Dedifferentiated amniotic fluid mesenchymal stem cell (primary cell): ENCODE data around the gene PARP12.

Experiments used
- DNase-seq: peaks from one replicate; pipeline ENCODE4 v3.0.0-alpha.2; 2016; ENCODE audit errors: extremely low spot score

Gene PARP12

DNA sequence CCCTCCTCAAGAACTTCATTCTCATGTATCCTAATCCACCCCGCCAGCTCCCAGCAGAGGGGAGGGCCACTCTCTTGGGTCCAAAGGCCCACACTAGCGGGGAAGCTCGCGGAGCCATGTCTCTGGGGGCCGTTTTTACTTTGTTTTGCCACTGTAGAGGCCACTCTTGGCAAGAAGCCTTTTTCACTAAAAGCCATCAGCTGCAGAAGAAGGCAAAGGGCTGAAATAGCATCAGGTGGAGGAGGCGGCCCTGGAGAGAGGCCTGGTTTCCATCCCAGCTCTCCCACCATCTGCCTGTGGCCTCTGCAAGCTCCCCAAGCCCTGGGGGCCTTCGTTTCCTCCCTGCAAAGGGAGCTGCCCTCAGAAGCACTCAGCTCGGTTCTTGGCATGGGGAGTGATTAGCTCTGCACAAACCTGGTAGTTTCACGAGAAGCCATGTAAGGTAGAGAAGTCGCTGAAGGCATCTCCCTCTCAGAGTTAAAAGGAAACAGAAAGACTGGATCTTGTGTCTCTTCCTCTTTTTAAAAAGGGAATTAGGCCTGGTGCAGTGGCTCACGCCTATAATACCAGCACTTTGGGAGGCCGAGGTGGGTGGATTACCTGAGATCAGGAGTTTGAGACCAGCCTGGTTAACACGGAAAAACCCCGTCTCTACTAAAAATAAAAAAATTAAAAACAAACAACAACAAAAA, 70.3 kb downstream of the PARP12 start:
- DNase-seq, result no peak

GRCh38 chr7:139991911-139992310, 70.8 kb downstream of the PARP12 start:
- DNase-seq, result no peak

DNA sequence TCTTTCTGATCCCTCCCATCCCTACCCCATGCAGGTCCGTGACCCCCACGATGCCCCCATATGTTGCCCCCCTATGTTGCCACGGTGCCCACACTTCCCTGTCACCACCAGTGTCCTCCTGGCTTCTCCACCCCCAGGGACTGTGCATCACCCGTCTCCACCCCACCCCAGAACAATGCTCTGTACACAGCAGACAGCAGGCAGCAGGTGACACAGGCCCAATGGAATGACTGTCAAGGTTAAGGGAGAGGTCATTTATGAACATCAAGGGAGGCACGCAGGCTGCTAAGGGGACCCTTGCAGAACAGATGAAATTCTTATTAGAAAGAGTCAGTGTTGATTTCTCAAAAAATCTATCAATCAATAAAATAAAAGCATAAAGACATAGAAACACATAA, 71.5 kb downstream of the PARP12 start:
- no peak for DNase-seq

- no peak for DNase-seq
These were observed 72.0 kb downstream of the PARP12 start for GRCh38 chr7:139990571-139991268.

DNA sequence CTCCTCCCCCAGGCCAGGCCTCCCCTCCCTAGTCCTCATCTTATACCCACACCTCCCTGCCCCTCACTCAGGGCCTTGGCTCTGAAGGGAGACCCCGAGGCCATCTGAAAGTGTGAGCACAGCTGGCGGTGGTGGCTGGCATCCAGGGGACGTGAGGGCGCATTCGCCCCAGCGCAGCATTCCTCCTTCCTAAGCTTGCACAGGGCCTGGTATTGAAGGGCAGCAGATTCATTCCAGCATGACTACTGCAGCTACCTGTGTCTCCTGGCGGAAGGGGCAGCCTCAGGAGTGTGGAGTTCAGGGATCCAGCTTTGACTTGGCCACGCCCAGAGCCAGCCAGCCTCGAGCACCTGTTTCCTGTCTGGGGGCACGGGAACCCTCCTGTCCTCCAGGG, 72.6 kb downstream of the PARP12 start:
- no peak for DNase-seq

DNA sequence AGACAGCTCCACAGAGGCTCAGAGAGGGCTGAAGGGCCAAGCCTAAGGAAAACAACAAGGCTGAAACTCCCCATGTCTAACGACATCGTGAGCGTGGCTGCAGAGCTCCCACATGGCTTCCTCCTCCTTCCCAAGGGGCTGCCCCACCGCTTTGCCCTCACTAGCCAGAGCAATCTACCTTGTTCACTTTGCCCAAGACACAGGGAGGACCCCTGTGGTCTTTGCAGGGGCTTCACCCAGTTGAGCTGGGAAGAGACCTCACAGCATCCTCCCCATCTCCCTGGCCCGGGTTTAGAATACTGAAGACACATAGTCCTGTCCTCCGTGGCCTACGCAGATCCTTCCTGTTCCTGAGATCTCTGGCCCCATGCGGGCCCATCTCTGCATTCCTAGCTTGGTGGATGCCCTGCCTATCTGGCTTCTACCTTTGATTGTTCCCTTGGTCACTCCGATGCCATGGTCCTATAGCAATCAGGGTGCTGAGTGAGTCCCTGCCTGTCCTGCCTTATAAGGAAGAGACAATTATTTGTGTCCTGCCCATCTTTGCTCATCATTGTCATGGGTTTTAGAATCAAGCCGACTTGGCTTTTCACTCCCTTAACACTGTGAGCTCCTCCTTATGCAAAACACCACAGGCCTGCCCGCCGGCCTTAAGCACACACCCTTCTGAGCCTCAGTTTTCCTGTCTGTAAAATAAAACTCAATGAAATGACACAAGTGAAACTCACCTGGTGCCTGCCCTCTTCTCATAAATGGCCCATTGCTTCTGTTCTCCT, 73.2 kb downstream of the PARP12 start:
- DNase-seq, result no peak

- no peak for DNase-seq
These were observed 74.8 kb downstream of the PARP12 start for GRCh38 chr7:139987691-139988516.

DNA sequence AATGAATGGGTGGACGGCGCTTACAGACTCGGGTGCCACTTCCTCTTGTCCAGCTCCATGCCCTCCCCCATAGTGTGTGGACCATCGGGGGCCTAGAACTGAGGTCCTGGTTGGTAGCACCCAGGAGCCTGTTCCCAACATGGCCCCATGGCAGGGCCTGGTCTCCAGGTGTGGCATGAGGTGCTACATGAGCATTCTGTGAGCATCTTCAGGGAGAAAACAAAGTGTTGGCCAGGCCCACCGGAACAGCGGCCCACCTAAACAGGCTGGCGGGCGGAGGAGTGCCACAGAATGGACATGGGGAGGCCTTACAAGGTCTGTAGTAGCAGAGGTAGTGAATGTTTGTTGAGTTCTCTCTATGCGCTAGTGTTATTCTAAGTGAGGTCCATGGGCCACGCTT, 76.9 kb downstream of the PARP12 start:
- no peak for DNase-seq

GRCh38 chr7:139984642-139985539, 77.9 kb downstream of the PARP12 start:
- no peak for DNase-seq

GRCh38 chr7:139982927-139983920, 79.5 kb downstream of the PARP12 start:
- no peak for DNase-seq

DNA sequence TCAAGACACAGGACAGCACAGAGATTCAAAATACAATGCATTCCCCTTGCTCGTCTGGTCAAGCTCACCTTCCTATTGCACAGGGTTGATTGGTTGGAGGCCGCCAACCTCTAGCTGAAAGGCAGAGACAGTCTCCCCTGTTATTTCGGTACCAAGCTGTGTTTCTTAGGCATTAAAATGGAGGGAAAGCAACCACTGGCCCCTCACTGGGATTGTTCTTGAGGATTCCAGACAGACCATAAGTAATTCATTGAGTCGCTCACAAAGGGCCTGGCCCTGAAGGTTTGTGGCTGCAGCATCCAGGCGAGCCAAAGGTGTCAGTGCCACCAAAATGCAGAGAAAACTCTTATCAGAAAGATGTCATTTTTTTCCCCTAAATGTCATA, 81.2 kb downstream of the PARP12 start:
- no peak for DNase-seq

- no peak for DNase-seq
These were observed 85.7 kb downstream of the PARP12 start for GRCh38 chr7:139976838-139977656.

DNA sequence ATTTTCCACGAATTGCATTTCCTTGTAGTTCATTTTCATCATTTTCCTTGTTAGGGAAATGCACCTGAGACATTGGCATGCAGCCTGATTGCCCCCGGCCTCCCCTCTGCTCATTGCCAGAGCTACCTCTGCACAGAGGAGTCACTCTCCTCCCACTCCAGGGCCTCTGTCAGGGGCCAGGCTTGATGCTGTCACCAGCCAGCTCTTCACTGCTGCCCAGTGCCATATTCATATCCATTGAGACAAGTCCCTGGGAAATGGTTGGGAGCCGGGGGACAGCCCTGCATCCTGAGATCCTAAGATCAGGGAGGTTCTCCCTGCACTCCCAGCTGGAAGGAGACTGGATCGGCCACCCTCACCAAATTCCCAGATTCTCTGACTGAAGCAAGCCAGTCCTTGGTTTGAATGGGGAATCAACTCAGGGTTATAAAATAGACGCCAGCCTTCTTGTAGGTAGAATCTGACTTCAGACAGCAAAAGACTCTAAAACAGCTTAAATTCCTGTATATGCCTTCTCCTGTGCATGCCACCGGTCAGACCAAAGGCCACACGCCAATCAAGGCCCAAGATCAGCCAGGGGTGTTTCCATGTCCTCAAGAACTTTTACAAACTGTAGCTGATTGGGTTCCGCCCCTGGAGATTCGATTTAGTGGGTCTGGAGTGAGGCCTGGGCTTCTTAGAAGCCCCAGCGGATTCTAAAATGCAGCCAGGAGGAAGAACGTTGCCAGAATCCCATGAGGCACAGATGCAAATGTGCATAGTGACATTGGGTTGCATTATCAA, 86.5 kb downstream of the PARP12 start:
- DNase-seq, result no peak

GRCh38 chr7:139974179-139974811, 88.5 kb downstream of the PARP12 start:
- no peak for DNase-seq
